HG02763 (cell line): ENCODE results near the gene C6orf58.
"Not testable (repeated sequence)": the region's sequence is repeated elsewhere in the genome, so short reads cannot be mapped to it uniquely, and the experiment has no call there.

Experiments
- ATAC-seq: cut with Tn5 transposase; IDR thresholded peaks from one replicate; pipeline ENCODE4 v1.9.1; 2021; ENCODE audit warnings: mild to moderate bottlenecking, moderate library complexity; ENCODE audit not compliant: unreplicated experiment

C6orf58 gene

DNA sequence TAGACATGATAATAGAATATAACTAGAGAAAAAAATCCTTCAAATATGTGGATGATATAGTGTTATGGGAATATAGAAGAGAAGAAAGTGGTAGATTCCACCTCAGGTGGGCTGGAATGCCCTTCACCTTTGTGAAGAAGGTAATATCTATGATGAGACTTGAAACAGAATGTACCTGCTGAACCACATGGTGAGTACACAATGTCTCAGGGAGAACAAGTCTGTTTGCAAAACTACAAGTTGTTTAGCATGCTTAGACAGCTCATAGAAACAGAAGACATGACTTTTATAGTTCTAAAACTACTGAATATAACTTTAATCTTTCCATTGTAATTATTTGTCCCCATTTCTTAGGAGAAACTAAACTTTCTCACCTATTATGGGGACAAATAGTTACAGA lies 12.2 kb downstream of the C6orf58 start:
- no peak for ATAC-seq

DNA sequence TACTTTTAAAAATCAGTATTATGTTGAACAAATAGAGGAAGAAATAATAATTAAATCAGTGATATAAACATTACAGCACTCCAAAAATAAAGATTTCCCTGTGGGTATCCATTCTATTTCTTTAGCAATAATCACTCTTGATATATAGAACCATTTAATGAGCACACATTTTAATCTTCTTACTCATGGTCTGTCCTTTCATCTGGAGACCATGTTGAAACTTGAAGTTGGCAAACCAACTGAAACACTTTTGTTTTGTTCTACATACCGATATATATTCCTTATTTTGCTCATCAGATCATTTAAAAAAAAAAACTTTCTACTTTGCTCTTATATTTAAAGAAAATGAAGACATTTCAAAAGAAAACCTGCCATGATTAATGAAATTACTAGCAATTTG lies 13.4 kb downstream of the C6orf58 start:
- ATAC-seq, result no peak

DNA sequence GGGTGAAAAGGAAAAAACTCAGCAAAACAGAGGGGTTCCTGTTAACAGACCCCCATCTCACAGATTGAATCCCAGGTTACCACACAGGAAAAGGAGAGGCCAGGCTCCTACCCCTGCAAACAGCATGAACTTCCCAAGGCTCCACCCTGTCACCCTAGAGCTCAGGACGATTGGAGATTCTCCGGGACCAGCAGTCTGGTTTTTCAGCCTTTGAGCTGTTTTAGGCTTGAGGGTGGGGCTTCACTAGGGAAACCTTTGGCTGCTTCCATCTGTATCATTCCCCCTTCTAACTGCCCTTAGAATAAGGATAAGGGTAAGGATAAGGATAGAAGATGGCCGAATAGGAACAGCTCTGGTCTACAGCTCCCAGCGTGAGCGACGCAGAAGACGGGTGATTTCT lies 16.0 kb downstream of the C6orf58 start:
- no peak for ATAC-seq

DNA sequence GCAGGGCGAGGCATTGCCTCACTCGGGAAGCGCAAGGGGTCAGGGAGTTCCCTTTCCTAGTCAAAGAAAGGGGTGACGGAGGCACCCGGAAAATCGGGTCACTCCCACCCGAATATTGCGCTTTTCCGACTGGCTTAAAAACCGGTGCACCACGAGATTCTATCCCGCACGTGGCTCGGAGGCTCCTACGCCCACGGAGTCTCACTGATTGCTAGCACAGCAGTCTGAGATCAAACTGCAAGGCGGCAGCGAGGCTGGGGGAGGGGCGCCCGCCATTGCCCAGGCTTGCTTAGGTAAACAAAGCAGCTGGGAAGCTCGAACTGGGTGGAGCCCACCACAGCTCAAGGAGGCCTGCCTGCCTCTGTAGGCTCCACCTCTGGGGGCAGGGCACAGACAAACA lies 16.5 kb downstream of the C6orf58 start:
- ATAC-seq, result not testable (repeated sequence)

DNA sequence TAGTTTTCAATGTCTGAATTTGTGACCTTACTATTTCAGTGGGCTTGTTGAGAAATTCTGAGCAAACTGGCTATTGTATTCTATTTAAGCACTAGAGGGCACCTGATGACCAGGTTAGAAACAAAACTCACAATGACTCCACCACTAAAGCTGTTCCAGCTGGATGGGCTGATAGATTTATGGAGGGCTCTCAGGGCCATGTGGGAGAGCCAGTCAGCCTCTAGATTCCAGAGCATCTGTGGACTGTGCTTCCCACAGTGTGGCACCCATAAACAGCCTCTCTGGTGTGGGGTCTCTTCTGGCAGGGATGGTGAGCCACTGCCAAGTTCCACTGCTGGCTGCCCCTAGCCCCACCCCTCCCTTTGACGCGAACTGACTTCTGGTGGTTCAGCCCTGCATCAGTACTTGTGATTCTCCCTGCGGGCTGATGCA lies 29.2 kb downstream of the C6orf58 start:
- ATAC-seq, result no peak

DNA sequence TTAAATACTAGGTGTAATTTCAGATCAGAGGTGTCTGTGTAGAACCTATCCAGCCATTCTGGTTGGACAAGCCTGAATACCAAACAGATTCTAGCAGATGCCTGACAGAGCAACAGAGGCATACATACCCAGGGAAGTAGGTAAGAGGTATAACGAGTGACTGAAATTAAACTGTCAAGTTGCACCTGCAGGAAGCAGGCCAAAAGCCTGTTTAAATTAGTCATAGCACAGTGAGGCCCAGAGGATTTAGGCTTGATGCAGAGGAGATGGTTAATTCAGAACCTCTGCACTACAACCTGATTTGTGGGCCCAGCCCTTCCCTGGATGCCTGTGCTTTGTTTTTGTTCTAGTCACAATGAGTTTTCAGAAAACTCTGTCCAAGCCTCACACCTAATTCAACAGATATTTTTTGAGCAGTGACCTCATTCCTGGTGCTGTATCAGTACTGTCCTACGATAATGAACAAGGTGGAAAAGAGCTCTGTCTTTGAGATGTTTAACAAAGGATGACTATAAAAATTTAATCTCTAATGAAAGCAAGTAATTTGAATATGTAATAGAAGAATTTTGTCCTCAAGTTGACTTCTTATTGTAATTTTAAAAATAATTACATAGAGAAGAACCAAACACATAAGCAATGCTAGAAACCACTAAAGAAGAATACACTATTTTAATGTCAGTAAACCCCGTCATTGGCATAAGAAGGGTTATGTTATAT lies 31.7 kb downstream of the C6orf58 start:
- no peak for ATAC-seq

DNA sequence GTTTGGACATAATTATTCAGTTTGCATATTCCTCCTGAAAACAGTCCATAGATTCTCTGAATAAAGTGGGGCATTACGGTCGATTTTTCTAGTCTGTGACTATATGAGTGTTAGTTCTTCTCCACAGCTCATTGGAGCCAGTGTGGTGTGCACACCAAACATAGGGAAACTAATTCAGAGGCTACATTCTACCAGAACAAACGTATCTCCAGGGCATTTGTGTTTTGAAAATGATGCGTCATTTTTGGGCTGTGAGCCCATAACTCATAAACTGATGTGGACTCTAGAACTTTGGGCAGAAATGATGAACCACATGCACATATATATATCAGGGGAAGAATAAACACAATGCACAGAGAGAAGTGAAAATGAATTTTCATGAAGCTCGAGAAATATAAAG lies 41.8 kb downstream of the C6orf58 start:
- no peak for ATAC-seq

DNA sequence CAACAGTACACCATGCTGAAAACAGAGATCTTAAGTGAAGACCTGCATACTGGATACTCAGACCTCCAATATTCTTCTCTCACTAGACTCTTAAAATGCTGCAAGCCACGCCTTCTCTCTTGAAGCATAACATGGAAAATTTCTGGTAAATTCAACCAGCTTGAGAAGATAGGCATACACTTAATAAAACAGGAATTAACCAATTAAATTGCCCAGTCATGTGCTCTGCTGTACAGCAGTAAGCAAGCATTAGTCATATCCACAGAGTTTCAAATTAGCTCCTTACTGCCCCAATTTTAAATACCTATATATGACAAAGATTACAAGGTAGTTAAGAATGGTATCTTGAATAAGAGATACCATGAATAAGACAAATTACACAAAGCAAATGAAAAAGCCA lies 53.8 kb downstream of the C6orf58 start:
- ATAC-seq, result no peak

DNA sequence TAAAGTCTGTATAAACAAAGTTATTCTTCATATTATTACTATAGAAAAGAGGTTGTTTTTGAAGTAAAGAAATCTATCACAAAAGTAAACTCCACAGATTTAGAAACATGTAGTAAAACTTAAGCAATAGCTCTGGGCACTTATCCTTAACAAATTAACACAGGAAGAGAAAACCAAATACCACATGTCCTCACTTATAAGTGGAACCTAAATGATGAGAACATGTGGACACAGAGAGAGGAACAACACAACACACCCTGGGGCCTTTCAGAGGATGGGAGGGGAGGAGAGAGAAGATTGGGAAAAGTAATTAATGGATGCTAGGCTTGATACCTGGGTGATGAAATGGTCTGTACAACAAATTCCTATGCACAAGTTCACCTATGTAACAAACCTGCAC lies 57.2 kb downstream of the C6orf58 start:
- ATAC-seq, result no peak

DNA sequence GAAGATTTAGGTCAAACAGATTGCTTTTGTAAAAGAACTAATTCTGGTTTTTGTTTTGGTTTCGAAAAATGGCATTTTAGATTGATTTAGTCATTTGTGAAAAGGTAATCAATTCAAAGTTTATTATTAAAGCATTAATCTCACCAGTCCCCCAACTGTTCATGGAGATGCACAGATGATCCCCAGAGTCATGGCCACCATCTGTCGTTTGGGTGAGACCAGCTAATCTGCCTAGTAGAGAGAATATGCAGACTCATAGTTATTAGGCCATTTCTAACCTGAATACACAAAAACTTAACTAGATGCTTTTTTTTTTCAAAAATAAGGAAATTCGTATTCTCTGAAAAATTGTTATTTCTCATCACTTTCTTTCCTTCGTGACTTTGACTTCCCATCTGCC lies 58.1 kb downstream of the C6orf58 start:
- ATAC-seq, result no peak

DNA sequence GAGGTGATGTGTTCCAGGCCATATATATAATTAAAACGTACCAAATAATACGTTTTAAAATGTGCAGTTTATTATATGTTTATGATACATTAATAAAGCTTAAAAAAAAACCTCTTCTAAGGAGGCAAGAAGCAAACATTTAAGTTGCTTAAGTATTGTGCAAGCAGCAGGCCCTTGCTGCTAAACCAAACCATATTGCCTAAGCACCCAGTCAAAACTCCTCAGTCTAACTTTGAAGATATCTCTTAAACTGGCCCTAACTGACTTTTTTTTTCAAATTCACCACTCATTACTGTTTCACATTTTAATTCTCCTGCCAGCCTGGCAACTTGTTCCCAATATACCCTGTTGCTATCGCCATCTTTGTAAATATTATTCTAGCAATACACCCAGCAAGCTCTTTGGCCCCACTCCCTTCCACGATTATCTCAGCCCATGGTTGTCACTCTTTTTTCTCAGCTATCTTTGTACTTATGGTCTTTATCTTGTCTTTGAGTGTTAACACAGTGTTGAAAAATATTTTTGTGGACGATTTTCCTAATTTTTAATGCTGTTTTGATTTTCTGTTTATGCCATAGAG lies 60.9 kb downstream of the C6orf58 start:
- ATAC-seq, result no peak
